HG03064 (cell line): ENCODE results near the gene TRAPPC3L.

Experiments
- ATAC-seq: cut with Tn5 transposase; IDR thresholded peaks from one replicate; pipeline ENCODE4 v1.9.1; 2021; ENCODE audit warnings: low read depth; ENCODE audit not compliant: unreplicated experiment

The TRAPPC3L gene

DNA sequence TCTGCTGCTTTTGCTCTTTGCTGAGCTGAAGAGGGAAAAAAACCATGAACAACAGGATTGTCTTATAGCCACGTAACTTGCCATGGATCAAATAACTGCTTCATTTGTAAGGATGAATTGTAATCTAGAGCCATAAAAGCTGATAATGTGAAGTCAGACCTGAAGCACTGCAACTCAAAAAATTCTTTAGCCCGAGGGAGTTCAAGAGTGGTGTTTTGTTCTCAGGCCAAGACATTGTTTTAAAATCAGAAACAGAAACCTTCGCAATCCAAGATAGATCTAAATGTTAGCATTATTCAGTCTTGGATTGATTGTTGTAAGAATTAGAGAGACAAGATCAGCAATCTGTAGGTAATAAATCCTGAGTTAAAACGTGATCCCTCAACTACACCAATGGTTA is at the start of gene TRAPPC3L:
TRAPPC3L (minus strand) TSS at position 34 of the 400 bp plus-strand sequence. CDS start 170 bp downstream, outside the sequence.
- no peak for ATAC-seq

- ATAC-seq: no peak
Observed at GRCh38 chr6:116595247-116595646, 49.8 kb upstream of the TRAPPC3L start.

DNA sequence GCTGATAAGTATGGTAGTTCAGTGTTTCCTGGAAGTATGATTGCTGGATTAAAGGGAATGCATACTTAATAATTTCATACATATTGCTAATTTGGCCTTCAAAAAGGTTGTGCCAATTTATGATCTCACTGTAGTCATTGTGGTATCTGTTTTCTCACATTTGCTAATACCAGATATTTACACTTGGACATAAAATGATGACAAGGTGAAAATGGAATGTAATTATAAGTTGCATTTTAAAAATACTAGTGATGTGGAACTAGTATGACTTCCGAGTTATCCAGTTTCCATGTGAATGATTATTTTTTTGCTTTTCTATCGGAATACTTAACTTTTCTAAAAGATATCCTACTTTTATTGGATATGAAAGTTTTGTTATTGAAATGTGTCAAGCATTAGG is 41.3 kb upstream of the TRAPPC3L start:
- ATAC-seq: no peak

- ATAC-seq: no peak
Observed at GRCh38 chr6:116586276-116586675, 40.8 kb upstream of the TRAPPC3L start.

GRCh38 chr6:116580198-116580597 is 34.7 kb upstream of the TRAPPC3L start:
- ATAC-seq: no peak

DNA sequence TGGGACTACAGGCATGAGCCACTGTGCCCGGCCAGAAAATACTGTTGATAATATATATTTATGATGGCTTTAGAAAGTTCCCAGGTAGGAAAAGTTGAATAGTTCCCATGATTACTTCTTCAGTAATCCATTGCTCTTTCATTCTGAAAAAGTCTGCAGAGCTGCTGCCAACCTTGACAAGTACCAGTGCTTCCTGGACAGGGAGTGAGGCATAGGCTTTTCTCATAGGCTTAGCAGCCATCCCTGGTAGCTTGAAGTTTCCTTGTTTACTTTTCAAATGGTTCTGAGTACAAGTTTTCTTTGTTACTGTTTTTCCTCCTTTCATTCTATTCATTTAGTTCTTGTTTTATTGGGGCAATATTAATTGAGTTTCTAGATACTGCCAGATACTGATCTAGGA is 33.7 kb upstream of the TRAPPC3L start:
- ATAC-seq: no peak

GRCh38 chr6:116578335-116578734 is 32.9 kb upstream of the TRAPPC3L start:
- ATAC-seq: no peak

- ATAC-seq: no peak
Observed at GRCh38 chr6:116577486-116577885, 32.0 kb upstream of the TRAPPC3L start.

GRCh38 chr6:116575227-116575626 is 29.7 kb upstream of the TRAPPC3L start:
- ATAC-seq: no peak

DNA sequence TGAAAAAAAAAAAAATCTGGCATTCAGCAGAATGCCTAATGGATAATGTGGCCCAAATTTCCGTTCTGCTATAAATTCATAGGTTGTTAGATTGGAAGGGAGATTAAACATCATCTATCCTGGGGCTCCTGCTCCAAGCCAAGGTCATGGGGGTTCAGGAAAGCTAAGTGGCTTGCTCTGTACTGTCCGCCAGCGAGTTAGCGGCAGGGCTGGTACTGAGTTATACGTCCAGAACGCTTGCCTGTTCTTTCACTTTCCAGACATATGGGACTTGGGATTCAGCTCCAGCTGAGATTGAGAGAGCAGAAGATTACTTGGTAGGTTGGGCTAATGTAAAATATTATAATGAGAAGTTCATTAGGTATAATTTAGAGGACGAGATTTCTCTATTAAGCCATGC is 26.7 kb upstream of the TRAPPC3L start:
- ATAC-seq: no peak

DNA sequence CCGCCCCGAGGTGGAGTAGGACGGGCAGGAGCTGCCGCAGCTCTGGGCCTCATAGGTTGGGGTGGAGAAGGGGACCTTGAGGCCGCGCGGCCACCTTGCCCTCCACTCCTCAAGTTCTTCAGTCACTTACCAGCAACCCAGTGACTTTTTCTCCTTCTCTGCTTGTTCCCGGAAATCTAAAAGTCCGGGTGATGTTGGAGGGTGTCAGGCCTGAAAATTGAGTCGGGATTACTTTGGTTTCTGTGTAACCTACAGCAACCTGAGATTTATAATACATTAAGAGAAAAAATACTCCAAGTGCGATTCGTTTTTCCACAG is 26.2 kb upstream of the TRAPPC3L start:
- no peak for ATAC-seq

GRCh38 chr6:116570856-116571682 is 25.6 kb upstream of the TRAPPC3L start, which contains the start of gene RWDD1:
Gene RWDD1, plus strand, starts transcription at chr6:116571504. Its CDS starts 79 bp downstream, at chr6:116571583.
- peak; percentile 97 for ATAC-seq

GRCh38 chr6:116568821-116569755 is 23.6 kb upstream of the TRAPPC3L start:
- ATAC-seq: no peak

DNA sequence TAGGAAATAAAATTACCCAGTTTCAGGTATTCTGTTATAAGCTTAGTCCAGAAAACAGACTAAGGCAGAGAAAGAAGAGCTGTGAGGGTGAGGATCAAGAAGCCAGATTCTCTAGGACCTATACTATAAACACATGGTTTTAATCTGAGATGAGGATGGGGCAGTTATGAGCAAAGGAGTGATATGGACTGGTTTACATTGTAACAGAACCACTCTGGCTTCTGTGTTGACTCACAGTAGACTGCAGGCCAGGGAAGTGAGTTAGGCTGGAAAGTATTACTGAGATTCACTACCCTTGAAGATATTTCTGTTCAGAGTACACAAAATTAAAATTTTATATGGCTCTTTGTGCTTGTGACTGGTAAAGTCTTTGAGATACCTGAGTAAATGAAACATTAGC is 22.6 kb upstream of the TRAPPC3L start:
- ATAC-seq: no peak

DNA sequence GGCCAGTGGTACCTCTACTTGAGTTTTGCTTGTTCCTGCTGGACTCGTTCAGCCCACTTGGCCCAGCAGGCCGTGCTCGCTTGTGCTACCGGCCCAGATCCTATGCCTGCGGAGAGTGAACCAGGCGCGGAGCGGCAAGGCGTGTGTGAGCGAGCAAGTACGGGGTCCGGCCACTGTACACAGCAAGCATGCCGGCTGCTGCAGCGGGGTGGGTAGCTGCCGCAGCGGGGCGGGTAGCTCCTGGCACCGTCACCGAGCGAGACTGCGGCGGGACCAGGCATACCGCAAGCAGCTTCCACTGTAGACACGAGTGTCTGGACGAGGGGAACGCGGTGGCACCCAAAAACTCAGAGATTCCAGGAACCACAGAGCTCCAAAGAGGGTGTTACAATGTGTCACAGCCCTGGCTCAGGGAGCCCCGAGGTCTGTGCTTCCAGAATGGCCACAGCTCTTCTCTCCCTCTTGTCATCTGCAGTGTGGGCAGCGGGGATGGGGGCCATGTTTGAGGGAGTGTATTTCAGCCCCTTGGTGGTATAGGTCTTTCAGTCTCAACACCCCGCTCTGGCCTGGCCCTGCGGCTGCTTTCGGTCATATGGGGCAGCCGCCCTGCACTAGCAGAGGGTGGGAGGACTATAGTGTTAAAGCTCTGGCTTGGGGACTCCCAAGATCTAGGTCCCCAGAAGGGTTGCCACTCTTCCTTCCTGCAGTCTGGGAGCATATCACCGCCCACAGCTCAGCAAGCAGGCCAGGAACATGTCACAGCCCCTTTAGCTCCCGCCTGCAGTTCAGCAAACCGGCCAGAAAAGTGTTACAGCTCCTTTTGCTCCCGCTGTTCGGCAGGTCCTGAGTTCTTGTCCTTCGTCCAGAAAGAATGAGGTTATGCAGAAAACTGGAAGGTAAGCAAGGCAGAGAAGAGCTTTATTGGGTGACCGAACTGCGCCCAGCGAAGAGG is 19.7 kb upstream of the TRAPPC3L start:
- no peak for ATAC-seq

DNA sequence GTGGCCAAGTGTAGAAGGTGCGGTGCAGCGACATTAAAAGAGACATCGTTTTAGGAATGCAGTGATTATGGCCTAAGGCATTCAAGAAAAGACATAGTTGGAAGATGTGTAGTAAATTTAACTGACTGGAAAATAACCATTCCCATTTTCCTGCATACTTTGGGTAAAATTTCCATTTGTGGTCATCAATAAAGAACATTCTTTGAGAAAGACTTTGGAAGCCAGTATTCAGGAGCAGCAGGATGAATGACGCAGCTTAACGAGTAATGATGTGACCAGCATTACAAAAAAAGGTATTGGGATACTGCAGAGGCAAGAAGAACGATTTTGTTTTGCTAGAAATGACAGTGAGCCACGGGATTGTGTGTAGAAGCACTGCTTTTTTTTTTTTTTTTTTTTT is 18.8 kb upstream of the TRAPPC3L start:
- ATAC-seq: no peak

DNA sequence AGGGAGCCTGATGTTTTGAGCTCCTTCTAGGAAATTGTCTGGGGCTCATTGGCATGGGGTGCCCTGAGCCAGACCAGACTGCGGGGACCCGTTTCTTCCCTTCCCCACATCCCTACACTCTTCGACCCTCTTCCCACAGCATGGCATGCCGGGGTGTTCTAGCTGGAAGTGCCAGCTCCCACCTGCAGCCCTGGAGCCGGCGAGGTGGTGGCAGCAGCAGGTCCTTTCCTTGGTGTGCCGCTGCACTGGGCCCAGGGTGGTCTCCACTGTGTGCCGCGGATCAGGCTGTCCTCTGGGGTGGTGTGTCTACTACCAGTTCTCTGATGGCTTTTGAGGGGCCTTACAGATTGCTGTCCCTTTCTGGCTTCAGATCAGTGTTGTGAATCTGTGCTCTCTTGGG is 18.3 kb upstream of the TRAPPC3L start:
- no peak for ATAC-seq

- no peak for ATAC-seq
Observed at GRCh38 chr6:116562614-116563013, 17.1 kb upstream of the TRAPPC3L start.

GRCh38 chr6:116562019-116562403 is 16.5 kb upstream of the TRAPPC3L start:
- no peak for ATAC-seq

- no peak for ATAC-seq
Observed at GRCh38 chr6:116561377-116562018, 16.0 kb upstream of the TRAPPC3L start.
